Hepatocyte (in vitro differentiated cells): ENCODE results near the gene SHROOM3. TPM values are rescaled to one million over a fixed set of nuclear protein-coding genes. Genes with fewer than 3 reads are reported as not detected.
A peak's percentile ranks its signal among the peaks of the same experiment; 100 is the strongest.

Experiments used
- DNase-seq: peaks from one replicate; pipeline ENCODE4 v3.0.0-alpha.2; 2016; ENCODE audit warnings: low spot score
- H2AFZ ChIP-seq: fragments of 200-600 bp; sonication (generic); 2 replicates; pipeline ENCODE4 v1.6.0; 2016; ENCODE audit warnings: antibody characterized with exemption, mild to moderate bottlenecking
- H3K27ac ChIP-seq: fragments of 200-600 bp; sonication (generic); 2 replicates; pipeline ENCODE4 v1.5.1; 2016; ENCODE audit warnings: mild to moderate bottlenecking
- H3K27me3 ChIP-seq: fragments of 200-600 bp; sonication (generic); 2 replicates; pipeline ENCODE4 v1.6.1; 2016
- H3K36me3 ChIP-seq: fragments of 200-600 bp; sonication (generic); replicated peaks from 2 replicates; pipeline ENCODE4 v1.5.1; 2016; ENCODE audit warnings: low read depth; ENCODE audit not compliant: insufficient read depth
- H3K4me1 ChIP-seq: fragments of 200-600 bp; sonication (generic); 2 replicates; pipeline ENCODE4 v1.5.1; 2016; ENCODE audit warnings: mild to moderate bottlenecking, moderate library complexity; ENCODE audit not compliant: insufficient read depth
- H3K4me2 ChIP-seq: fragments of 200-600 bp; sonication (generic); 2 replicates; pipeline ENCODE4 v1.6.0; 2016
- H3K4me3 ChIP-seq: fragments of 200-600 bp; sonication (generic); 2 replicates; pipeline ENCODE4 v1.5.1; 2016; ENCODE audit warnings: mild to moderate bottlenecking
- H3K79me2 ChIP-seq: fragments of 200-600 bp; sonication (generic); 2 replicates; pipeline ENCODE4 v1.6.0; 2017; ENCODE audit warnings: mild to moderate bottlenecking
- H3K9me2 ChIP-seq: fragments of 200-600 bp; sonication (generic); replicated peaks from 2 replicates; pipeline ENCODE4 v1.6.0; 2017; ENCODE audit warnings: mild to moderate bottlenecking; ENCODE audit not compliant: insufficient read depth
- H3K9me3 ChIP-seq: fragments of 200-600 bp; sonication (generic); 2 replicates; pipeline ENCODE4 v1.5.1; 2016; ENCODE audit warnings: low read depth, mild to moderate bottlenecking
- H4K20me1 ChIP-seq: fragments of 200-600 bp; sonication (generic); 2 replicates; pipeline ENCODE4 v1.6.0; 2016; ENCODE audit warnings: mild to moderate bottlenecking; ENCODE audit not compliant: insufficient read depth, poor library complexity, severe bottlenecking
- CTCF ChIP-seq: fragments of 200-600 bp; sonication (generic); IDR thresholded peaks from 2 replicates; pipeline ENCODE4 v1.5.1; 2016; ENCODE audit warnings: antibody characterized with exemption, mild to moderate bottlenecking; ENCODE audit not compliant: poor library complexity
- EZH2 ChIP-seq: fragments of 200-600 bp; sonication (generic); IDR thresholded peaks from 2 replicates; pipeline ENCODE4 v1.6.1; 2016; ENCODE audit warnings: antibody characterized with exemption, mild to moderate bottlenecking, borderline replicate concordance
- EZH2phosphoT487 ChIP-seq: fragments of 200-600 bp; sonication (generic); IDR thresholded peaks from one replicate; pipeline ENCODE4 v1.6.1; 2018; ENCODE audit warnings: antibody characterized with exemption, mild to moderate bottlenecking, low read depth, moderate library complexity; ENCODE audit not compliant: unreplicated experiment, severe bottlenecking
- WGBS: methylation state at CpG from one replicate; pipeline ENCODE4 v1.1.6; 2016; ENCODE audit warnings: low lambda C conversion rate; ENCODE audit errors: missing lambda C conversion rate; 5-methylcytosine and 5-hydroxymethylcytosine counted together
- polyA plus RNA-seq: library from polyadenylated mRNA; unstranded; fragments of >200 nt; fragmentation: Nextera tagmentation; extraction: Ambion mirVana; gene quantifications from 2 replicates; pipeline ENCODE4 v1.2.1, GENCODE V29; 2016
- total RNA-seq: library from RNA; depleted of rRNA; stranded (reverse); fragments of >200 nt; gene quantifications from 2 replicates; pipeline ENCODE4 v1.2.3, GENCODE V29; 2014

The SHROOM3 gene
- total and polyA plus RNA-seq, 2 experiments from 2014 or later = 35.0 to 63.1 TPM

- Histone ChIP-seq H3K9me2 (no peaks in the 10 kb centered on the region), H3K36me3 (no peaks in the 10 kb centered on the region), H3K4me3 (no peak overlapping the region), H3K79me2 (peaks cover 64% of the 10 kb centered on the region), H3K27me3 (no peaks in the 10 kb centered on the region), H2AFZ (no peak overlapping the region), H3K27ac (peak overlapping the region; percentile 97), H3K4me2 (peak overlapping the region; percentile 7), H3K9me3 (no peaks in the 10 kb centered on the region), H3K4me1 (peaks cover 67% of the 10 kb centered on the region), H4K20me1 (peaks cover 2% of the 10 kb centered on the region)
- TF ChIP-seq EZH2phosphoT487 (no peak), CTCF (no peak), EZH2 (no peak)
- no peak for DNase-seq
- WGBS = 64% methylated on average over 4 of the region's 4 CpGs
Measured at GRCh38 chr4:76702440-76703122, 267.6 kb downstream of the SHROOM3 start.

GRCh38 chr4:76703123-76703490 lies 268.1 kb downstream of the SHROOM3 start:
- Histone ChIP-seq H3K36me3 (no peaks in the 10 kb centered on the region), H3K9me3 (no peaks in the 10 kb centered on the region), H3K4me3 (no peak overlapping the region), H3K4me1 (peaks cover 63% of the 10 kb centered on the region), H3K27ac (peak overlapping the region; percentile 97), H3K79me2 (peaks cover 64% of the 10 kb centered on the region), H3K27me3 (no peaks in the 10 kb centered on the region), H3K4me2 (peak overlapping the region; percentile 7), H3K9me2 (no peaks in the 10 kb centered on the region), H4K20me1 (no peaks in the 10 kb centered on the region), H2AFZ (no peak overlapping the region)
- 39% methylated on average over 1 of the region's 1 CpG for WGBS
- peak; percentile 25 for DNase-seq
- no peak for TF ChIP-seq EZH2
- TF ChIP-seq CTCF = no peak
- no peak for TF ChIP-seq EZH2phosphoT487

- Histone ChIP-seq H3K27ac (peak overlapping the region; percentile 97), H3K4me1 (peaks cover 66% of the 10 kb centered on the region), H3K36me3 (no peaks in the 10 kb centered on the region), H3K4me3 (no peak overlapping the region), H3K79me2 (peaks cover 64% of the 10 kb centered on the region), H3K9me3 (no peaks in the 10 kb centered on the region), H3K4me2 (peak overlapping the region; percentile 7), H2AFZ (no peak overlapping the region), H3K27me3 (no peaks in the 10 kb centered on the region), H4K20me1 (no peaks in the 10 kb centered on the region), H3K9me2 (no peaks in the 10 kb centered on the region)
- no peak for DNase-seq
- TF ChIP-seq EZH2 = no peak
- TF ChIP-seq EZH2phosphoT487 = no peak
- no peak for TF ChIP-seq CTCF
- 49% methylated on average over 3 of the region's 3 CpGs for WGBS
Measured at GRCh38 chr4:76703676-76704075, 268.6 kb downstream of the SHROOM3 start.
